ENCODE measurements around the gene POLE. TPM values are rescaled to one million over a fixed set of nuclear protein-coding genes. Genes with fewer than 3 reads are reported as not detected.
"Not testable (repeated sequence)": the region's sequence is repeated elsewhere in the genome, so short reads cannot be mapped to it uniquely, and the experiment has no call there.

Gene POLE
- total RNA-seq, 1 experiment from 2014 or later: 144 TPM

GRCh38 chr12:132694888-132695287 lies 7.7 kb upstream of the POLE start:
- POLR2A ChIA-PET; H3K4me1 Mint-ChIP-seq; H3K4me3 Mint-ChIP-seq; H3K9me3 Mint-ChIP-seq; ATAC-seq; H3K27ac Mint-ChIP-seq; CTCF ChIA-PET; DNase-seq (ENCODE audit: low spot score); H3K27me3 Mint-ChIP-seq (ENCODE audit: low read depth): not testable (repeated sequence)
- peaks cover 11% of the 10 kb centered on the region for H3K36me3 Mint-ChIP-seq

GRCh38 chr12:132692030-132692429 lies 4.9 kb upstream of the POLE start:
- H3K4me3 Mint-ChIP-seq: not testable (repeated sequence)

GRCh38 chr12:132690112-132690511 lies 3.0 kb upstream of the POLE start:
- Mint-ChIP-seq H3K4me1 (peaks cover 19% of the 10 kb centered on the region), H3K36me3 (peaks cover 5% of the 10 kb centered on the region; the same call in 1 of the 2 replicates), H3K27ac (no peak overlapping the region), H3K9me3 (no peaks in the 10 kb centered on the region), H3K27me3 (ENCODE audit: low read depth) (peaks cover 15% of the 10 kb centered on the region), H3K4me3 (no peak overlapping the region)
- DNase-seq (ENCODE audit: low spot score) (no peak), ATAC-seq (no peak)
- TF ChIP-seq NR3C1 (CRISPR knock-in tag; conservative IDR thresholded peaks at IDR 0.05; ENCODE audit: low read depth) (no peak), ATF2 (CRISPR knock-in tag; IDR thresholded peaks at IDR 0.05; ENCODE audit: borderline replicate concordance, low read depth) (no peak), ETV6 (CRISPR knock-in tag; IDR thresholded peaks at IDR 0.05) (no peak), ZNF512 (CRISPR knock-in tag; IDR thresholded peaks at IDR 0.05; ENCODE audit: borderline replicate concordance) (no peak), ZNF281 (CRISPR knock-in tag; IDR thresholded peaks at IDR 0.05) (no peak), FOXK1 (CRISPR knock-in tag; IDR thresholded peaks at IDR 0.05) (no peak), NFYB (CRISPR knock-in tag; conservative IDR thresholded peaks at IDR 0.05; ENCODE audit: low read depth) (no peak)
- ChIA-PET CTCF (no interaction called here), POLR2A (no interaction called here)

More at GRCh38 chr12:132692030-132692429, 4.9 kb upstream of the POLE start:
- ChIA-PET CTCF (interaction anchor here (0.9 to 1.1 kb wide), 2 partner anchors 46 to 53 kb away, joined by 3 to 4 read pairs; no protein-coding TSS in a partner anchor), POLR2A (interaction anchor here (0.6 kb wide), 1 partner anchor 36 kb away, joined by 4 read pairs; no protein-coding TSS in a partner anchor)
- H3K27me3 Mint-ChIP-seq (ENCODE audit: low read depth): peaks cover 15% of the 10 kb centered on the region
- not testable (repeated sequence) for H3K4me1 Mint-ChIP-seq; H3K27ac Mint-ChIP-seq; H3K9me3 Mint-ChIP-seq; DNase-seq (ENCODE audit: low spot score); H3K36me3 Mint-ChIP-seq; ATAC-seq

GRCh38 chr12:132689227-132689626 lies 2.1 kb upstream of the POLE start:
- no peak for ATAC-seq
- ChIA-PET CTCF (no interaction called here), POLR2A (no interaction called here)
- no peaks in the 10 kb centered on the region for H3K9me3 Mint-ChIP-seq
- H3K4me1 Mint-ChIP-seq: peaks cover 21% of the 10 kb centered on the region
- H3K4me3 Mint-ChIP-seq: peak overlapping the region; percentile 67
- DNase-seq (ENCODE audit: low spot score): peak; percentile 25
- H3K36me3 Mint-ChIP-seq: peaks cover 6% of the 10 kb centered on the region; the same call in 1 of the 2 replicates
- no peak overlapping the region for H3K27ac Mint-ChIP-seq
- peaks cover 15% of the 10 kb centered on the region for H3K27me3 Mint-ChIP-seq (ENCODE audit: low read depth)
- no peak for TF ChIP-seq ZNF396 (CRISPR knock-in tag; IDR thresholded peaks at IDR 0.05; ENCODE audit: borderline replicate concordance)
- no peak for TF ChIP-seq MYBL2 (CRISPR knock-in tag; IDR thresholded peaks at IDR 0.05)
- TF ChIP-seq MLX (CRISPR knock-in tag; IDR thresholded peaks at IDR 0.05): no peak
- TF ChIP-seq RORB (CRISPR knock-in tag; IDR thresholded peaks at IDR 0.05): no peak

Data from WTC11 (cell line).